ENCODE data around the gene YARS1. TPM values are rescaled to one million over a fixed set of nuclear protein-coding genes. Genes with fewer than 3 reads are reported as not detected.
A peak's percentile ranks its signal among the peaks of the same experiment; 100 is the strongest.

The YARS1 gene
- total RNA-seq, 6 donors from 2014 or later = 82.1 to 110 (median 95.1) TPM

DNA sequence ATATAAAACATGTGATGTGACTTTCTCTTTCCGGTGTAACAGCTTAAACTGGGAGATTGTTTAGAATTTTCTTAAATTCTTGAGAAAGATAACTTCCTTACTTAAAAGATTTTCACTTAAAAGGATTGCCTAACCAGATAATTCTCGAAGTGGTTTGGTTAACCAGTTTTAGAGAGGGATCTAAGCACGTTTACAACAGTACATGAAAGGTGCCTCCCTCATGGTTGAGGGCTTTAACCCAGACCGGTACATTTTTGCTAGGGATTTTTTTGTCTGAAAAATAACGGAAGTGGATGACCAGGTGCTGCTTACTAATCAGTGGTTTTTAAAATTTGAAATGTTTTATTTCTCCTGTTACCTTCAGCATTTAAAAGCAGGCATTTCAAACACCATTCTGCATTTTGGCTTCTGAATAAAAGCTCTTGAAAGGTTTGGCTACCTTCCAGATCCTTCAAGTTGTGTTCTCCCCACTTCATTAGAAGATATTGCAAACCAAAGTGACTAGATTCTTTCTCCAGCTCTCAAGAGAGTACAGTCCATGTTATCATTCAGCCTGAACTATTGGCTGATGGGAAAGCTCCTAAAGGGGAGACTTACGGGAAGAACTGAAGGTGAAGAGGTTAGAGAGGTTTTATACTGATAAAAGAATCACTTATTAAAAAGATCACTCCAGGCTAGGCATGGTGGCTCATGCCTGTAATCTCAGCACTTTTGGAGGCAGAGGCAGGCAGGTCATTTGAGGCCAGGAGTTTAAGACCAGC is 13.1 kb upstream of the YARS1 start:
- Histone ChIP-seq H3K4me1 (peaks cover 0 to 6% (median 0%) of the 10 kb centered on the region in 4 donors), H3K36me3 (peaks cover 38 to 96% (median 59%) of the 10 kb centered on the region in 4 donors), H3K9me3 (no peaks in the 10 kb centered on the region), H3K27me3 (no peaks in the 10 kb centered on the region), H3K27ac (no peak overlapping the region), H3K4me3 (no peak overlapping the region)
- no peak for DNase-seq
- 61 to 71% methylated on average over 6 of the region's 6 CpGs for WGBS, 2 donors
- no peak for TF ChIP-seq POLR2A (IDR thresholded peaks at IDR 0.05)
- TF ChIP-seq, protein P1, sequence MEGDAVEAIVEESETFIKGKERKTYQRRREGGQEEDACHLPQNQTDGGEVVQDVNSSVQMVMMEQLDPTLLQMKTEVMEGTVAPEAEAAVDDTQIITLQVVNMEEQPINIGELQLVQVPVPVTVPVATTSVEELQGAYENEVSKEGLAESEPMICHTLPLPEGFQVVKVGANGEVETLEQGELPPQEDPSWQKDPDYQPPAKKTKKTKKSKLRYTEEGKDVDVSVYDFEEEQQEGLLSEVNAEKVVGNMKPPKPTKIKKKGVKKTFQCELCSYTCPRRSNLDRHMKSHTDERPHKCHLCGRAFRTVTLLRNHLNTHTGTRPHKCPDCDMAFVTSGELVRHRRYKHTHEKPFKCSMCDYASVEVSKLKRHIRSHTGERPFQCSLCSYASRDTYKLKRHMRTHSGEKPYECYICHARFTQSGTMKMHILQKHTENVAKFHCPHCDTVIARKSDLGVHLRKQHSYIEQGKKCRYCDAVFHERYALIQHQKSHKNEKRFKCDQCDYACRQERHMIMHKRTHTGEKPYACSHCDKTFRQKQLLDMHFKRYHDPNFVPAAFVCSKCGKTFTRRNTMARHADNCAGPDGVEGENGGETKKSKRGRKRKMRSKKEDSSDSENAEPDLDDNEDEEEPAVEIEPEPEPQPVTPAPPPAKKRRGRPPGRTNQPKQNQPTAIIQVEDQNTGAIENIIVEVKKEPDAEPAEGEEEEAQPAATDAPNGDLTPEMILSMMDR (IDR thresholded peaks at IDR 0.05) = no peak
- no peak for TF ChIP-seq EP300 (IDR thresholded peaks at IDR 0.05)
- TF ChIP-seq POLR2AphosphoS5 (IDR thresholded peaks at IDR 0.05) = no peak
- ATAC-seq (ENCODE audit: low FRiP score in 2 of 2) = no peak

DNA sequence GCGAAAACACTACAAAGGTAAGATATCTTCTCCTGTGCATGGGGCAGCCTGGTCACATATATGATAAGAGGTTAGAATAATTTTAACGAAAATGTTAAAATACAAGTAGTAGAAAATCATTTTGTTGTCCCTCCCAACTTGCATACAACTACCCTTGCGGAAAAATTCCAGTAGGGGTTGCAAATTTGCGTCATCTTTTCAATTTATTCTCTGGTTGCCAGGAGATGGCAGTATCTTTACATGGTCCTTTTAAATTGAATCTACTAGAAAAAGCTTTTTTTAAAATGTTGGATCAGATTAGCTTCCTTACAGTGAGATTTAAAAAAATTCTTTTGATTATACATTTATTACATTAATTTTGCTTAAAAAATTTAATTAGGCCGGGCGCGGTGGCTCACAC is 11.2 kb upstream of the YARS1 start:
- peaks cover 38 to 82% (median 58%) of the 10 kb centered on the region in 4 donors for H3K36me3 ChIP-seq
- no peak for DNase-seq

DNA sequence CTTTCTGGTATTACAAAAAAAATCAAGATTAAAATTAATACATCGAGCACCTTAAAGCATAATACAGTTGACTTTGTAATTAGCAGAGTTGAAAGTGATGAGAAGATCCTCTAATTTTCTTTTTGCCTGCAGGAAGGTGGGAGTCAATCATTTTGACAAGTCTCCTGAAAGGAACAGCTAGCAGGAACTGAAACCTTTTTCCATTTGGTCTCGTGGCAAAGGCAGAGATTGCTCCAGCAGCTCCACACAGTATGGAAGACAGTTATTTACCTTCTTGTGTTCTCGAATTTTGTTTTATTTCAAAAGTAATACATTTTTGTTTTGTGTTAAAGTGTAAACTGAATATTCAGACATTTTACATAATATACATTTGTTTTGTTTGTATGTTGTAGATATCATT is 8.0 kb upstream of the YARS1 start:
- WGBS, 2 donors = 76 to 81% methylated on average over 3 of the region's 3 CpGs
- Histone ChIP-seq H3K27ac (no peak overlapping the region), H3K27me3 (no peaks in the 10 kb centered on the region), H3K4me3 (no peak overlapping the region), H3K36me3 (peaks cover 28 to 51% (median 39%) of the 10 kb centered on the region in 4 donors), H3K9me3 (no peaks in the 10 kb centered on the region), H3K4me1 (peaks cover 0 to 3% (median 0%) of the 10 kb centered on the region in 4 donors)
- TF ChIP-seq POLR2A (IDR thresholded peaks at IDR 0.05) (no peak), POLR2AphosphoS5 (IDR thresholded peaks at IDR 0.05) (no peak), EP300 (IDR thresholded peaks at IDR 0.05) (no peak)
- TF ChIP-seq, protein P1 (IDR thresholded peaks at IDR 0.05) = no peak
- DNase-seq = no peak
- ATAC-seq (ENCODE audit: low FRiP score in 2 of 2) = no peak

More for the DNA sequence above, 11.2 kb upstream of the YARS1 start:
- Histone ChIP-seq H3K4me3 (no peak overlapping the region), H3K27ac (no peak overlapping the region), H3K4me1 (peaks cover 0 to 10% (median 0%) of the 10 kb centered on the region in 4 donors), H3K27me3 (no peaks in the 10 kb centered on the region), H3K9me3 (no peaks in the 10 kb centered on the region)
- no peak for ATAC-seq (ENCODE audit: low FRiP score in 2 of 2)
- TF ChIP-seq EP300 (IDR thresholded peaks at IDR 0.05) (no peak), POLR2A (IDR thresholded peaks at IDR 0.05) (no peak), POLR2AphosphoS5 (IDR thresholded peaks at IDR 0.05) (no peak)
- TF ChIP-seq, protein P1 (IDR thresholded peaks at IDR 0.05) = peak in 1 of 6 experiments; percentile 9
- 96 to 98% methylated on average over 7 of the region's 7 CpGs for WGBS, 2 donors

DNA sequence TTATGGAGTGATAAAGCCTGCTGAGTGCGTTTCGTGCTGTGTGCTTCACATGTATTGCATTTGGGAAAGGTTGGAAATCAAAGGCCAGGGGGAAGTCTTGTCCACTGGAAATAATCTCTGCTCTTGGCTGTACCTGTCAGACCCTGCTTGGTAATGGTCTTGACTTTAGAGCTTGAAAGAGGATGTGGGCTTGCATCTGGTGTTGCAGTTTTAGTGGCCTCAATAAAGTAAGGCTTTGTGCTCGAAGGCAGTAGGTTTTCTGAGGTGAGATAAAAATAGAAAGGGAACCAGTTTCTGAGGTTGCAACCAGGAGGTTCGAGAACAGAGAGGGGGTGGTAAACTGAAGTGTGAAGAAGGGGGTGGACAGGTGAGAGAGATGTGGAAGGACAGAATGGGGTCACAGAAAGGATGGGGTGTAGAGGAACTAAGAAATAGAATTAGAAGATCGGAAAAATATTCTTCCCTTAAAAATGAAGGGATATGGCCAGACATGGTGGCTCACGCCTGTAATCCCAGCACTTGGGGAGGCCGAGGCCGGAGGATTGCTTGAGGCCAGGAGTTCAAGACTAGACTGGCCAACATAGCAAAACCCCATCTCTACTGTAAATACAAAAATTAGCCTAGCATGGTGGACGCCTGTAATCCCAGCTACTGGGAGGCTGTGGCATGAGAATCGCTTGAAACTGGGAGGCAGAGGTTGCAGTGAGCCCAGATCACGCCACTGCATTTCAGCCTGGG is 1.8 kb upstream of the YARS1 start:
- Histone ChIP-seq H3K27me3 (no peaks in the 10 kb centered on the region), H3K36me3 (peaks cover 0 to 4% (median 0%) of the 10 kb centered on the region in 4 donors), H3K27ac (peak overlapping the region; percentile 92 to 99 (median 96)), H3K9me3 (no peaks in the 10 kb centered on the region), H3K4me3 (peak overlapping the region in 3 of 4 donors; percentile 63 to 93 (median 85)), H3K4me1 (peaks cover 33 to 44% (median 36%) of the 10 kb centered on the region in 4 donors)
- 69 to 71% methylated on average over 11 of the region's 11 CpGs for WGBS, 2 donors
- DNase-seq = no peak
- ATAC-seq (ENCODE audit: low FRiP score in 2 of 2) = no peak
- TF ChIP-seq EP300 (IDR thresholded peaks at IDR 0.05) = no peak
- TF ChIP-seq, protein P1 (IDR thresholded peaks at IDR 0.05) = no peak
